ENCODE results near the gene FTO. TPM values are rescaled to one million over a fixed set of nuclear protein-coding genes. Genes with fewer than 3 reads are reported as not detected.

Gene FTO
- total and polyA plus RNA-seq, 2 of the 13 experiments (the other 11 are each of a cell fraction or from before 2014, with no cell fraction given) = 41.6 to 55.8 TPM

DNA sequence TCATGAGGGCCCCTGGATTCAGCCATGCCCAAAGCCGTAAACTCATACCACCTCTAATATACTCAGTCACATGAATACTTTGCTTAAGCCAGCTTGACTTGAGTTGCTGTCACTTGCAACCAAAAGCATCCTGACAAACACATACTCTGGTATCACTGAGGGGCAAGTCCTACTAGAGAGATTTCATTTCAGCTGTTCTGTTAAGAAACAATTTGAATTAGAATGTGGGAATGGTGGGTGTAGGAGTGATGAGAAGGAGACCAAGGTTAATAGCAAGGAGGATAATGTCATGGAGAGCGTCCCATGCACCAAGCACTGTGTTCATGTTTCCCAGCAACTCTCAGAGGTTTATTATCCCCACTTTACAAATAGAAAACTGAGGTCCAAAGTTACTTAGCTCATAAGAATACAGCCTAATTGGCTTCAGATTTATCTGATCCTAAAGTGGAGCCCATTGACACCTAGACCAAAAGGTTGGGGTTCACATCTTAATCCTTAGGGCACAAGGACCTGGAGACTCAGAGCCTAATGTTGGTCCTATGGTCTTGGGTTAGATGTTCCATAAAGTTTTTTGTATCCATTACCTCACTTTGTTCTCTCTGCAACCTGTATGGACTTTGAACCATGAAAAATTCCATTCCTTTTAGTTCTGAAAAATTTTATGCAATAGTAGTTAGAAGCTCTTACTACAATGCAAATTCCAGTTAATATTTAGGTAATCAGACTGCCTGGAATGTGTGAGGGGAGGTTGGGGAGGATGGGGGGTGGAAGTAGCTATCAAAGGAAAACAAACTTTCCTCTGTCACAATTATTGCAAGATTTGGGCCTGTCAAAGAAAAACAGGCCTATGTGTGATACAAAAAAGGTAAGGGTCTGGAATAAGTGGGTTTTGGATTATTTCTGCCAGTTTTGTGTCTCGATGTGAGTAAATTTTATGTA lies 476.7 kb downstream of the FTO start (continued):
- no peak for TF ChIP-seq ZFP41 (CRISPR knock-in tag; IDR thresholded peaks at IDR 0.05; ENCODE audit: borderline replicate concordance)
- TF ChIP-seq, protein P1, sequence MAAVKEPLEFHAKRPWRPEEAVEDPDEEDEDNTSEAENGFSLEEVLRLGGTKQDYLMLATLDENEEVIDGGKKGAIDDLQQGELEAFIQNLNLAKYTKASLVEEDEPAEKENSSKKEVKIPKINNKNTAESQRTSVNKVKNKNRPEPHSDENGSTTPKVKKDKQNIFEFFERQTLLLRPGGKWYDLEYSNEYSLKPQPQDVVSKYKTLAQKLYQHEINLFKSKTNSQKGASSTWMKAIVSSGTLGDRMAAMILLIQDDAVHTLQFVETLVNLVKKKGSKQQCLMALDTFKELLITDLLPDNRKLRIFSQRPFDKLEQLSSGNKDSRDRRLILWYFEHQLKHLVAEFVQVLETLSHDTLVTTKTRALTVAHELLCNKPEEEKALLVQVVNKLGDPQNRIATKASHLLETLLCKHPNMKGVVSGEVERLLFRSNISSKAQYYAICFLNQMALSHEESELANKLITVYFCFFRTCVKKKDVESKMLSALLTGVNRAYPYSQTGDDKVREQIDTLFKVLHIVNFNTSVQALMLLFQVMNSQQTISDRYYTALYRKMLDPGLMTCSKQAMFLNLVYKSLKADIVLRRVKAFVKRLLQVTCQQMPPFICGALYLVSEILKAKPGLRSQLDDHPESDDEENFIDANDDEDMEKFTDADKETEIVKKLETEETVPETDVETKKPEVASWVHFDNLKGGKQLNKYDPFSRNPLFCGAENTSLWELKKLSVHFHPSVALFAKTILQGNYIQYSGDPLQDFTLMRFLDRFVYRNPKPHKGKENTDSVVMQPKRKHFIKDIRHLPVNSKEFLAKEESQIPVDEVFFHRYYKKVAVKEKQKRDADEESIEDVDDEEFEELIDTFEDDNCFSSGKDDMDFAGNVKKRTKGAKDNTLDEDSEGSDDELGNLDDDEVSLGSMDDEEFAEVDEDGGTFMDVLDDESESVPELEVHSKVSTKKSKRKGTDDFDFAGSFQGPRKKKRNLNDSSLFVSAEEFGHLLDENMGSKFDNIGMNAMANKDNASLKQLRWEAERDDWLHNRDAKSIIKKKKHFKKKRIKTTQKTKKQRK (IDR thresholded peaks at IDR 0.05; ENCODE audit: low read length) = no peak
- peak; percentile 61; the same call in 1 of the 2 replicates for TF ChIP-seq ZSCAN30 (CRISPR knock-in tag; IDR thresholded peaks at IDR 0.05)
- 0 out of 2 replicates have a peak, but pooled peaks have one; percentile 26 for TF ChIP-seq KLF6 (CRISPR knock-in tag; IDR thresholded peaks at IDR 0.05)
- no peak for TF ChIP-seq MBD4 (IDR thresholded peaks at IDR 0.05; ENCODE audit: borderline replicate concordance, low read length)
- peak; percentile 99 for TF ChIP-seq NCOR1 (IDR thresholded peaks at IDR 0.05; ENCODE audit: borderline replicate concordance, low read length)
- peak; percentile 41; the same call in 1 of the 2 replicates for TF ChIP-seq FOSL2 (CRISPR knock-in tag; IDR thresholded peaks at IDR 0.05)
- TF ChIP-seq RFX5 (IDR thresholded peaks at IDR 0.05; ENCODE audit: low read depth, low read length) = no peak
- no peak for TF ChIP-seq PHF20 (CRISPR knock-in tag; IDR thresholded peaks at IDR 0.05)
- TF ChIP-seq MAZ (IDR thresholded peaks at IDR 0.05; ENCODE audit: borderline replicate concordance, low read depth, low read length) = peak; percentile 70; the same call in 1 of the 2 replicates
- 0 out of 2 replicates have a peak, but pooled peaks have one; percentile 11 for TF ChIP-seq MAZ (CRISPR knock-in tag; IDR thresholded peaks at IDR 0.05; ENCODE audit: low read depth)
- TF ChIP-seq RFXAP (CRISPR knock-in tag; IDR thresholded peaks at IDR 0.05; ENCODE audit: borderline replicate concordance) = no peak
- no peak for TF ChIP-seq NFIB (CRISPR knock-in tag; IDR thresholded peaks at IDR 0.05; ENCODE audit: borderline replicate concordance)
- TF ChIP-seq ZNF460 (CRISPR knock-in tag; IDR thresholded peaks at IDR 0.05; ENCODE audit: borderline replicate concordance) = no peak; the same call in 1 of the 2 replicates
- TF ChIP-seq ZNF607 (CRISPR knock-in tag; IDR thresholded peaks at IDR 0.05; ENCODE audit: borderline replicate concordance) = no peak
- 0 out of 2 replicates have a peak, but pooled peaks have one; percentile 66 for TF ChIP-seq ZNF557 (CRISPR knock-in tag; IDR thresholded peaks at IDR 0.05)
- TF ChIP-seq ATF1 (CRISPR knock-in tag; IDR thresholded peaks at IDR 0.05) = peak; percentile 56; the same call in 1 of the 2 replicates
- no peak for TF ChIP-seq NFE2L1 (CRISPR knock-in tag; IDR thresholded peaks at IDR 0.05; ENCODE audit: borderline replicate concordance)
- TF ChIP-seq MIXL1 (CRISPR knock-in tag; IDR thresholded peaks at IDR 0.05) = peak; percentile 61
- TF ChIP-seq, protein P2, sequence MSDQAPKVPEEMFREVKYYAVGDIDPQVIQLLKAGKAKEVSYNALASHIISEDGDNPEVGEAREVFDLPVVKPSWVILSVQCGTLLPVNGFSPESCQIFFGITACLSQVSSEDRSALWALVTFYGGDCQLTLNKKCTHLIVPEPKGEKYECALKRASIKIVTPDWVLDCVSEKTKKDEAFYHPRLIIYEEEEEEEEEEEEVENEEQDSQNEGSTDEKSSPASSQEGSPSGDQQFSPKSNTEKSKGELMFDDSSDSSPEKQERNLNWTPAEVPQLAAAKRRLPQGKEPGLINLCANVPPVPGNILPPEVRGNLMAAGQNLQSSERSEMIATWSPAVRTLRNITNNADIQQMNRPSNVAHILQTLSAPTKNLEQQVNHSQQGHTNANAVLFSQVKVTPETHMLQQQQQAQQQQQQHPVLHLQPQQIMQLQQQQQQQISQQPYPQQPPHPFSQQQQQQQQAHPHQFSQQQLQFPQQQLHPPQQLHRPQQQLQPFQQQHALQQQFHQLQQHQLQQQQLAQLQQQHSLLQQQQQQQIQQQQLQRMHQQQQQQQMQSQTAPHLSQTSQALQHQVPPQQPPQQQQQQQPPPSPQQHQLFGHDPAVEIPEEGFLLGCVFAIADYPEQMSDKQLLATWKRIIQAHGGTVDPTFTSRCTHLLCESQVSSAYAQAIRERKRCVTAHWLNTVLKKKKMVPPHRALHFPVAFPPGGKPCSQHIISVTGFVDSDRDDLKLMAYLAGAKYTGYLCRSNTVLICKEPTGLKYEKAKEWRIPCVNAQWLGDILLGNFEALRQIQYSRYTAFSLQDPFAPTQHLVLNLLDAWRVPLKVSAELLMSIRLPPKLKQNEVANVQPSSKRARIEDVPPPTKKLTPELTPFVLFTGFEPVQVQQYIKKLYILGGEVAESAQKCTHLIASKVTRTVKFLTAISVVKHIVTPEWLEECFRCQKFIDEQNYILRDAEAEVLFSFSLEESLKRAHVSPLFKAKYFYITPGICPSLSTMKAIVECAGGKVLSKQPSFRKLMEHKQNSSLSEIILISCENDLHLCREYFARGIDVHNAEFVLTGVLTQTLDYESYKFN (CRISPR knock-in tag; conservative IDR thresholded peaks at IDR 0.05) = peak; percentile 94
- peak; percentile 40; the same call in 1 of the 2 replicates for TF ChIP-seq HDAC2 (CRISPR knock-in tag; IDR thresholded peaks at IDR 0.05)
- TF ChIP-seq ZNF616 (CRISPR knock-in tag; IDR thresholded peaks at IDR 0.05; ENCODE audit: low read depth) = no peak
